ENCODE data around the gene NUP205. TPM values are rescaled to one million over a fixed set of nuclear protein-coding genes. Genes with fewer than 3 reads are reported as not detected.

The NUP205 gene
- polyA plus RNA-seq, 3 donors = 65.1 to 77.3 (median 68.3) TPM

- DNase-seq (ENCODE audit: extremely low read depth in 1 of 11, low read depth in 9 of 11, low spot score in 4 of 11) = no peak
Measured at GRCh38 chr7:135525426-135525825, 32.3 kb upstream of the NUP205 start.

GRCh38 chr7:135527025-135527424, 30.7 kb upstream of the NUP205 start:
- no peak for DNase-seq (ENCODE audit: extremely low read depth in 1 of 11, low read depth in 9 of 11, low spot score in 4 of 11)

- no peak for DNase-seq (ENCODE audit: extremely low read depth in 1 of 11, low read depth in 9 of 11, low spot score in 4 of 11)
Measured at GRCh38 chr7:135536150-135536549, 21.6 kb upstream of the NUP205 start.

GRCh38 chr7:135537453-135537852, 20.3 kb upstream of the NUP205 start:
- DNase-seq (ENCODE audit: extremely low read depth in 1 of 11, low read depth in 9 of 11, low spot score in 4 of 11) = no peak

GRCh38 chr7:135537905-135538304, 19.8 kb upstream of the NUP205 start:
- DNase-seq (ENCODE audit: extremely low read depth in 1 of 11, low read depth in 9 of 11, low spot score in 4 of 11) = no peak

GRCh38 chr7:135538376-135538775, 19.3 kb upstream of the NUP205 start:
- DNase-seq (ENCODE audit: extremely low read depth in 1 of 11, low read depth in 9 of 11, low spot score in 4 of 11) = no peak

GRCh38 chr7:135539629-135540028, 18.1 kb upstream of the NUP205 start:
- DNase-seq (ENCODE audit: extremely low read depth in 1 of 11, low read depth in 9 of 11, low spot score in 4 of 11) = no peak

- DNase-seq (ENCODE audit: extremely low read depth in 1 of 11, low read depth in 9 of 11, low spot score in 4 of 11) = no peak
Measured at GRCh38 chr7:135541029-135541428, 16.7 kb upstream of the NUP205 start.

GRCh38 chr7:135550196-135550595, 7.5 kb upstream of the NUP205 start:
- DNase-seq (ENCODE audit: extremely low read depth in 1 of 11, low read depth in 9 of 11, low spot score in 4 of 11) = no peak

GRCh38 chr7:135552148-135552547, 5.6 kb upstream of the NUP205 start:
- no peak for DNase-seq (ENCODE audit: extremely low read depth in 1 of 11, low read depth in 9 of 11, low spot score in 4 of 11)

- no peak for DNase-seq (ENCODE audit: extremely low read depth in 1 of 11, low read depth in 9 of 11, low spot score in 4 of 11)
Measured at GRCh38 chr7:135553346-135553745, 4.4 kb upstream of the NUP205 start.

- DNase-seq (ENCODE audit: extremely low read depth in 1 of 11, low read depth in 9 of 11, low spot score in 4 of 11) = peak; percentile 33 to 68 (median 52)
Measured at GRCh38 chr7:135558337-135558767, 635 bp downstream of the NUP205 start.

- no peak for DNase-seq (ENCODE audit: extremely low read depth in 1 of 11, low read depth in 9 of 11, low spot score in 4 of 11)
Measured at GRCh38 chr7:135558881-135559280, 1.2 kb downstream of the NUP205 start.

- no peak for DNase-seq (ENCODE audit: extremely low read depth in 1 of 11, low read depth in 9 of 11, low spot score in 4 of 11)
Measured at GRCh38 chr7:135560631-135561030, 2.9 kb downstream of the NUP205 start.

GRCh38 chr7:135562720-135563119, 5.0 kb downstream of the NUP205 start:
- DNase-seq (ENCODE audit: extremely low read depth in 1 of 11, low read depth in 9 of 11, low spot score in 4 of 11) = no peak

- DNase-seq (ENCODE audit: extremely low read depth in 1 of 11, low read depth in 9 of 11, low spot score in 4 of 11) = no peak
Measured at GRCh38 chr7:135571834-135572233, 14.1 kb downstream of the NUP205 start.

- no peak for DNase-seq (ENCODE audit: extremely low read depth in 1 of 11, low read depth in 9 of 11, low spot score in 4 of 11)
Measured at GRCh38 chr7:135573541-135573940, 15.8 kb downstream of the NUP205 start.

GRCh38 chr7:135575296-135575695, 17.6 kb downstream of the NUP205 start:
- DNase-seq (ENCODE audit: extremely low read depth in 1 of 11, low read depth in 9 of 11, low spot score in 4 of 11) = no peak

- DNase-seq (ENCODE audit: extremely low read depth in 1 of 11, low read depth in 9 of 11, low spot score in 4 of 11) = no peak
Measured at GRCh38 chr7:135578569-135578968, 20.9 kb downstream of the NUP205 start.

GRCh38 chr7:135584362-135585353, 26.9 kb downstream of the NUP205 start:
- no peak for DNase-seq (ENCODE audit: extremely low read depth in 1 of 11, low read depth in 9 of 11, low spot score in 4 of 11)
